Endothelial cell of umbilical vein (primary cell): ENCODE results near the gene CAV2.

ENCODE experiments used
- CTCF ChIP-seq, 2 donors: IDR thresholded peaks; 1 replicate in 1 of 2; 2 replicates in 1 of 2; pipeline ENCODE4 v1.5.1; 2011; ENCODE audit warnings: low read length in 2 of 2, mild to moderate bottlenecking in 2 of 2, moderate library complexity in 2 of 2, control low read depth in 1 of 2, inconsistent platforms in 1 of 2, low read depth in 1 of 2; ENCODE audit not compliant: insufficient read depth in 1 of 2; ENCODE audit errors: extremely low read depth in 1 of 2
- POLR2A ChIP-seq: IDR thresholded peaks from 2 replicates; pipeline ENCODE4 v1.6.1; 2012; ENCODE audit warnings: low read depth, mild to moderate bottlenecking, control low read depth, low read length

DNA sequence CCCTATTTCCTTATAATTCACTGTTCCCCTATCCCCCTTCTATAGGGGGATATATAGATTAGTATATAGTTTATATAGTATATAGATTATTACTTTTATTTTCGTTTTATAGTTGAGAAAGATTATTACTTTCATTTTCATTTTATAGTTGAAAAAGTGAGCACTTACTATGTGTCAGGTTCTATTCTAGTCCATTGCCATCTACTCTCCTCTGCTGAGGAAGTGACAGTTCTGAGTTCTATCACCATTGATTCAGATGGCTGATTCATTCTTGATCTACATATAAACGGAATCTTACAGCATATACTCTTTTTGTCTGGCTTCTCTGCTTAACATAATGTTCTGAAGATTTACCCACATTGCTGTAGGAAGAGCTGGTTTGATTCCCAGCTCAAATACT is 20.7 kb upstream of the CAV2 start:
- no peak for TF ChIP-seq POLR2A
- TF ChIP-seq CTCF (IDR thresholded peaks at IDR 0.05; ENCODE audit: extremely low read depth in 1 of 2, insufficient read depth in 1 of 2, low read depth in 1 of 2, low read length in 2 of 2): no peak
